HK-2 (cell line): Measurements from ENCODE around the gene ZNF341.
"Not testable (repeated sequence)": the region's sequence is repeated elsewhere in the genome, so short reads cannot be mapped to it uniquely, and the experiment has no call there.

Experiments
- DNase-seq: peaks from one replicate; pipeline ENCODE4 v3.0.0-alpha.2; 2018; ENCODE audit not compliant: unreplicated experiment

ZNF341 gene

GRCh38 chr20:33728463-33728862 lies 3.3 kb upstream of the ZNF341 start:
- DNase-seq, result no peak

GRCh38 chr20:33729101-33729500 lies 2.7 kb upstream of the ZNF341 start:
- DNase-seq, result no peak

DNA sequence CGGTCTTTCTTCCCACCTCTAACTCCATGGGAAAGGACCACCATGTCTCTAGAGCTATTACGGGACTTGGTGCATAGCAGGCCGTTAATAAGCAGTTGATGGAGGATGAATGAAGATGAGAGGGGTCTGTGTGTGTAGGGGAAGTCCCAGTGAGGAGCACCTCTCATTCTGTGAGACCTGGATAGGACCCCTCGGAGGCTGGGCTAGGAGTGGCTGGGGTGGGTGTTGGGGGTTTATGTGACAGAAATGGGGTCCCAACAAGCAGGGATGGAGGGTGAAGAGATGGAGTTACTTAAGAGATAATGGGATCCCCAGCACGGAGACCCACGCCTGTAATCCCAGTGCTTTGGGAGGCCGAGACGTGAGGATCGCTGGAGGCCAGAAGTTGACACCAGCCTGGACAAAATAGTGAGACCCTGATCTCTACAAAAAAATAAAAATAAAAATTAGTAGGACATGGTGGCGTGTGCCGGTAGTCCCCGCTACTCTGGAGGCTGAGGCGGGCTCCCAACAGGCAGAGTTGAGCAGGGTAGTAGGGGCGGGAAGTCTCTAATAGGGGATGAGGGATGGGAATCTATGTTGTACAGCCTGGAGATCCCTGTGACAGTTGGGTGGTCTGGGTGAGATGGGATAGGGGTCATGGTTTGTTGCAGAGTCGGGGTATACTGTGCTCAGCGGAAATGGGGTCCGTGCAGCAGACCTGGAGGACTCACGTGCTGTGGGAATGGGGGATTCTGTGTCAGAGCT lies 677 bp upstream of the ZNF341 start:
- no peak for DNase-seq

- DNase-seq, result no peak
These were observed 572 bp downstream of the ZNF341 start for GRCh38 chr20:33732166-33732970.

DNA sequence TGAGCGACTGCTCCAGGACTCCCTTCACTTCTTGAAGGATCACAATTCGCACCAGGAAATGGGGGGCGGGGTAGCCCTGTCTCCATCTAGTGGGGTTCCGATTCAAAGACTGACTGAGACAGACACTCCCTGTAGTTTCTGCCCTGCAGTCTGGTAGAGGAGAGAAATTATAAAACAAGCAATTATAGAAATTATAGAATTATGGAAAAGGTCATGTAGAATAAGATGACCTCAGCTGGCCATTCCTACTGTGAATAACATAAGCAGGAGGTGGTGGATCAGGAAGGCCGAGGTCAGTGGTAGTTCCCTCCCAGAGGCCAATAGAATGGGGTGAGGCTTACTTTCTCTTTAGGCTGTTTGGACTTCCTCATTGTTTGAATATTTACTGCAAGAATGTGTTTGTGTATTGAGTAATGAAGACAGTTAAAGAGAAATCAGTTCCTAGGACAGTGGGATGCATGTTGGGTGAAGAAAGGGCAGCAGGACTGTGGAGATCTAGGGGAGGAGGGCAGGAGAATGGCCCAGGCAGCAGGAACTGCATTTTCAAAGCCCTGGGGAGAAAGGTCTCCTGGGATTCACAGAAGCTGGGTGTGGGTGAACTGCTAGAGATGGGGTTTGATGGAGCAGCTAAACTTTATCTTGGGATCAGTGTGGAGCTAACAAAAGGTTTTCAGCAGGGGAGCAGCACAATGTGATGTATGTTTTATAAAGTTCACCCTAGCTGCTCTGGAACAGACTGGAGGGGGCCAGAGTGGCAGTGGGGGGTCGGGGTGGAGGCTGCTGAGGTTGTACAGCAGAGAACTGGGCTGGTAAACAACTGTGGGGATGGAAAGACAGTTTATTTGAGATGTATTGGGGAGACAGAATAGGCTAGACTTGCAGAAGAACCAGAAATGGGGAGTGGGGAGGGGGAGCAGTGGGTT lies 2.1 kb downstream of the ZNF341 start:
- no peak for DNase-seq

DNA sequence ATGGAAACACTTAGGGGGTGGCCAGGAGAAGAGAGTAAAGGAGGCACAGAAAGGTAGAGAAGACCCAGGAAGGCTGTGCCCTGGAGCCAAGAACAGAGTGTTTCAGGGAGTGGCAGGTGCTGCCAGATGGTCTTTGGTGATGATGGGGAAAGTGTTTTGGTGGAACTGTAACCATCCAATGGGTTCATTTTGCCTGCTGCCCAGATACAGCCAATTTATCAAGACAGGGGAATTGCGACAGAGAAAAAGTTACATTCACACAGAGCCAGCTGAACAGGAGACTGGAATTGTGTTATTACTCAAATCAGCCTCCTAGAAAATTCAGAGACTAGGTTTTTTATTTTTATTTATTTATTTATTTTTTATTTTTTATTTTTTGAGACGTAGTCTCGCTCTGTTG lies 5.2 kb downstream of the ZNF341 start:
- DNase-seq, result no peak

GRCh38 chr20:33739493-33739892 lies 7.7 kb downstream of the ZNF341 start:
- no peak for DNase-seq

- no peak for DNase-seq
These were observed 8.4 kb downstream of the ZNF341 start for GRCh38 chr20:33740189-33740588.

- DNase-seq, result no peak
These were observed 12.4 kb downstream of the ZNF341 start for GRCh38 chr20:33744181-33744580.

DNA sequence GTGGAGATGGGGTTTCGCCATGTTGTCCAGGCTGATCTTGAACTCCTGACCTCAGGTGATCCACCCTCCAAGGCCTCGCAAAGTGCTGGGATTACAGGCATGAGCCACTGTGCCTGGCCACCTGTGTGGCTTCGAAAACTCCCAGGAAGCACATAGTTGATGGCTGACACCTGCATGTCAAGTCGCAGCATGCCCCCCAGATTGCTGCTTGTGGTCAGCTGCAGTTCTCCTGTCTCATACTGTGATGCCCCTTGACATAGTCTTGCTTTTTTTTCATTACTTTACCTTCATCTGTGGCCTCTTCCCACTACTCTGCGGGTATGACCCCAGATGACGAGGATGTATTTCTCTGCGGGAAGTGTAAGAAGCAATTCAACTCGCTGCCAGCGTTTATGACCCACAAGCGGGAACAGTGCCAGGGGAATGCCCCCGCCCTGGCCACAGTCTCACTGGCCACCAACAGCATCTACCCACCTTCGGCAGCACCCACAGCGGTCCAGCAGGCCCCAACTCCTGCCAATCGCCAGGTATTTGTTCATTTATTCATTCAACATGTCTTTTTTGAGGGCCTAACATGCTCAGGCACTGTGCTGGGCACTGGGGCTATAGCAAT lies 13.1 kb downstream of the ZNF341 start:
- no peak for DNase-seq

GRCh38 chr20:33746325-33746998 lies 14.7 kb downstream of the ZNF341 start:
- no peak for DNase-seq

- no peak for DNase-seq
These were observed 20.0 kb downstream of the ZNF341 start for GRCh38 chr20:33751775-33752174.

DNA sequence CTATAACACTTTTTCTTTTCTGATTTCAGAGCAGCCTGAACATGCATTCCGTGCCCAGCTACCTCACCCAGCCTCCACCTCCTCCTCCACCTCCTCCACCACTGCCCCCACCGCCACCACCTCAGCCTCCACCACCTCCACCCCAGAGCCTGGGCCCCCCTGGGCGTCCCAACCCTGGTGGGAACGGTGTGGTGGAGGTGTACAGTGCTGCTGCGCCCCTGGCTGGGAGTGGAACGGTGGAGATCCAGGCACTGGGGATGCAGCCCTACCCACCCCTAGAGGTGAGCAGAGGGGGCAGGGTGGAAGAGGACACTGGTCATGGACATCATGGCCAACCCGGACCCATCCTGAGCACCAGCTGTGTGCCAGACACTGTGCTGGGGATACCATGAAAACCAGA lies 21.3 kb downstream of the ZNF341 start:
- DNase-seq, result no peak

- peak; percentile 31 for DNase-seq
These were observed 22.0 kb downstream of the ZNF341 start for GRCh38 chr20:33753763-33754162.

DNA sequence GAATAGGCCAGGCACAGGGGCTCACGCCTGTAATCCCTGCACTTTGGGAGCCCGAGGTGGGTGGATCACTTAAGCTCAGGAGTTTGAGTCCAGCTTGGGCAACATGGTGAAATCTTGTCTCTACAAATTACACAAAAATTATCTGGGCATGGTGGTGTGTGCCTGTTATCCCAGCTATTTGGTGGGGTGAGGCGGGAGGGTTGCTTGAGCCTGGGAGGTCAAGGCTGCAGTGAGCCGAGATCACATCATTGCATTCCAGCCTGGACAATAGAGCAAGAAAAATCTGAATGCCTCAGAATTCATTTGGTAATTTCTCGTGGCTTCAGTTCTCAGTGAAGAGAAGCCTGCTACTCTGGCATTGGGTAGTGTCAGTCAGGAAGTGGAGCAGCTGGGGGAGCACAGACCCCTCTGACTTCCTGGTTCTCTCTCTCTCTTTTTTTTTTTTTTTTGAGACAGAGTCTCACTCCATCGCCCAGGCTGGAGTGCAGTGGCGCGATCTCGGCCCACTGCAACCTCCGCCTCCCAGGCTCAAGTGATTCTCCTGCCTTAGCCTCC lies 24.2 kb downstream of the ZNF341 start:
- DNase-seq, result not testable (repeated sequence)

DNA sequence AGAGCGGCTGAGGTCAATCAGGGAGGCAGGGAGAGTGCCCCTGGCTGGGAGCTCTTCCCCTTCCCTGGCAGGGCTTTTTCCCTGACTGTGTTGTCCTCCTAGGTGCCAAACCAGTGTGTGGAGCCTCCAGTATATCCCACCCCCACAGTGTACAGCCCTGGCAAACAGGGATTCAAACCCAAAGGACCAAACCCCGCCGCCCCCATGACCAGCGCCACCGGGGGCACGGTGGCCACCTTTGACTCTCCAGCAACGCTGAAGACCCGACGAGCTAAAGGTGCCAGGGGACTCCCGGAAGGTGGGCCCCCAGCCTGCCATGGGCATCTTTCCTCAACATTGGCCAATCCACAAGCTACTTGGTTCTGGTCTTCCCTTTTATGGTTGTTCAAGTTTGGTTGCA lies 25.2 kb downstream of the ZNF341 start:
- no peak for DNase-seq

GRCh38 chr20:33757458-33757857 lies 25.7 kb downstream of the ZNF341 start:
- no peak for DNase-seq

GRCh38 chr20:33761698-33762250 lies 30.0 kb downstream of the ZNF341 start:
- DNase-seq, result no peak

GRCh38 chr20:33765099-33765498 lies 33.3 kb downstream of the ZNF341 start:
- DNase-seq, result no peak

- no peak for DNase-seq
These were observed 33.8 kb downstream of the ZNF341 start for GRCh38 chr20:33765592-33765991.

DNA sequence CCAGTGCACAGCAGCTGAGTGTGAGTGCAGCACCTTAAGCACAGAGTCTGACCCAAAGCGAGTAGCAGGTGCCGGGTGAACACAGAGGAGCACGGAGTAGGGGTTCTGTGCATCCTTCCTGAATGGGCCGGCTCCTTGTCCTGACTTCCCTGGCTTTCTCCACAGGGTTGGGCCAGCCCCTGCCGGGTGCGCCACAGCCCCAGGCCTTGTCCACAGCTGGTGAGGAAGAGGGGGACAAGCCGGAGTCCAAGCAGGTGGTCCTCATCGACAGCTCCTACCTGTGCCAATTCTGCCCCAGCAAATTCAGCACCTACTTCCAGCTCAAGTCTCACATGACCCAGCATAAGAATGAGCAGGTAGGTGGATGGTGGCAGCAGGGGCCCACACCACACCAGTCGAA lies 34.9 kb downstream of the ZNF341 start:
- no peak for DNase-seq
